HEK293T (cell line): ENCODE data around the gene MCM9.

Source experiments
- BHLHE40 ChIP-seq: fragments of 450-650 bp; IDR thresholded peaks from 2 replicates; pipeline ENCODE4 v1.6.1; 2016; ENCODE audit warnings: mild to moderate bottlenecking, moderate library complexity, borderline replicate concordance
- CTBP1 ChIP-seq: fragments of 450-650 bp; IDR thresholded peaks from 2 replicates; pipeline ENCODE4 v1.6.1; 2016; ENCODE audit warnings: borderline replicate concordance
- ELF4 ChIP-seq: fragments of 450-650 bp; IDR thresholded peaks from 2 replicates; pipeline ENCODE4 v1.6.1; 2017; ENCODE audit warnings: antibody characterized with exemption
- HDGF ChIP-seq: fragments of 450-650 bp; IDR thresholded peaks from 2 replicates; pipeline ENCODE4 v1.6.1; 2017; ENCODE audit warnings: antibody characterized with exemption, borderline replicate concordance
- LEF1 ChIP-seq: fragments of 450-650 bp; IDR thresholded peaks from 2 replicates; pipeline ENCODE4 v1.6.1; 2017; ENCODE audit warnings: mild to moderate bottlenecking, borderline replicate concordance
- PKNOX1 ChIP-seq: fragments of 450-650 bp; IDR thresholded peaks from 2 replicates; pipeline ENCODE4 v1.6.1; 2016
- SP1 ChIP-seq: fragments of 450-650 bp; IDR thresholded peaks from 2 replicates; pipeline ENCODE4 v1.6.1; 2017
- SUZ12 ChIP-seq: fragments of 450-650 bp; IDR thresholded peaks from 2 replicates; pipeline ENCODE4 v1.6.1; 2016; ENCODE audit warnings: mild to moderate bottlenecking
- TARDBP ChIP-seq: fragments of 450-650 bp; IDR thresholded peaks from 2 replicates; pipeline ENCODE4 v1.6.1; 2016

GRCh38 chr6:118780668-118781067 lies 154.3 kb downstream of the MCM9 start:
- TF ChIP-seq LEF1 (no peak), SUZ12 (no peak), BHLHE40 (no peak), TARDBP (no peak), ELF4 (no peak), PKNOX1 (no peak), CTBP1 (no peak), SP1 (no peak), HDGF (no peak)
